H9 (cell line): ENCODE measurements around the gene ADGRB3. TPM values are rescaled to one million over a fixed set of nuclear protein-coding genes. Genes with fewer than 3 reads are reported as not detected.

Experiments used
- DNase-seq: peaks from one replicate; pipeline ENCODE4 v3.0.0-alpha.2; 2017
- H2AFZ ChIP-seq: one replicate; pipeline ENCODE4 v1.6.1; 2013; ENCODE audit warnings: mild to moderate bottlenecking, low read length, control low read depth, moderate library complexity
- H2AK5ac ChIP-seq: 2 replicates; pipeline ENCODE4 v1.6.1; 2013; ENCODE audit warnings: low read length, control low read depth, mixed read lengths; ENCODE audit not compliant: insufficient read length
- H2BK120ac ChIP-seq: one replicate; pipeline ENCODE4 v1.6.1; 2013; ENCODE audit warnings: low read depth, mild to moderate bottlenecking, low read length, control low read depth, inconsistent platforms; ENCODE audit not compliant: poor library complexity, severe bottlenecking
- H2BK12ac ChIP-seq: 2 replicates; pipeline ENCODE4 v1.6.1; 2013; ENCODE audit warnings: low read length, control low read depth, mixed read lengths, low read depth; ENCODE audit not compliant: insufficient read length
- H2BK15ac ChIP-seq: 2 replicates; pipeline ENCODE4 v1.6.1; 2013; ENCODE audit warnings: low read depth, low read length, control low read depth
- H2BK20ac ChIP-seq: one replicate; pipeline ENCODE4 v1.6.1; 2013; ENCODE audit warnings: low read depth, mild to moderate bottlenecking, low read length, control low read depth, inconsistent platforms; ENCODE audit not compliant: poor library complexity, severe bottlenecking
- H2BK5ac ChIP-seq: 2 replicates; pipeline ENCODE4 v1.6.1; 2013; ENCODE audit warnings: low read length, control low read depth, mixed read lengths; ENCODE audit not compliant: insufficient read length
- H3K14ac ChIP-seq: 2 replicates; pipeline ENCODE4 v1.6.1; 2013; ENCODE audit warnings: low read length, control low read depth; ENCODE audit not compliant: insufficient read depth
- H3K18ac ChIP-seq: 2 replicates; pipeline ENCODE4 v1.6.1; 2013; ENCODE audit warnings: low read depth, mild to moderate bottlenecking, mixed read lengths, low read length, control low read depth; ENCODE audit not compliant: insufficient read length
- H3K23ac ChIP-seq: 2 replicates; pipeline ENCODE4 v1.6.1; 2013; ENCODE audit warnings: low read length, control low read depth, mixed read lengths, low read depth; ENCODE audit not compliant: insufficient read length
- H3K23me2 ChIP-seq: 2 replicates; pipeline ENCODE4 v1.6.1; 2013; ENCODE audit warnings: low read depth, mild to moderate bottlenecking, mixed read lengths, low read length, control low read depth; ENCODE audit not compliant: insufficient read length, poor library complexity, severe bottlenecking
- H3K27ac ChIP-seq: 2 replicates; pipeline ENCODE4 v1.5.1; 2013; ENCODE audit warnings: low read length, control low read depth, mixed read lengths, low read depth; ENCODE audit not compliant: insufficient read length
- H3K27me3 ChIP-seq: 2 replicates; pipeline ENCODE4 v1.6.1; 2013; ENCODE audit warnings: low read length, control low read depth, inconsistent platforms; ENCODE audit not compliant: insufficient read depth
- H3K4ac ChIP-seq: 2 replicates; pipeline ENCODE4 v1.6.1; 2013; ENCODE audit warnings: low read depth, mild to moderate bottlenecking, control low read depth, inconsistent platforms, low read length, moderate library complexity
- H3K4me1 ChIP-seq: 2 replicates; pipeline ENCODE4 v1.6.1; 2013; ENCODE audit warnings: low read length, control low read depth, inconsistent platforms; ENCODE audit not compliant: insufficient read depth
- H3K4me2 ChIP-seq: 2 replicates; pipeline ENCODE4 v1.6.1; 2013; ENCODE audit warnings: low read length, control low read depth, mixed read lengths; ENCODE audit not compliant: insufficient read length, insufficient read depth
- H3K56ac ChIP-seq: 2 replicates; pipeline ENCODE4 v1.6.1; 2013; ENCODE audit warnings: low read depth, mild to moderate bottlenecking, mixed read lengths, low read length, control low read depth; ENCODE audit not compliant: insufficient read length
- H3K79me1 ChIP-seq: 2 replicates; pipeline ENCODE4 v1.6.1; 2013; ENCODE audit warnings: low read depth, mild to moderate bottlenecking, moderate library complexity, low read length, control low read depth, inconsistent platforms; ENCODE audit not compliant: insufficient read depth, poor library complexity, severe bottlenecking
- H3K79me2 ChIP-seq: 2 replicates; pipeline ENCODE4 v1.6.1; 2013; ENCODE audit warnings: low read length, control low read depth, inconsistent platforms; ENCODE audit not compliant: insufficient read depth
- H3K9ac ChIP-seq: 2 replicates; pipeline ENCODE4 v1.6.1; 2013; ENCODE audit warnings: low read length, control low read depth, mixed read lengths; ENCODE audit not compliant: insufficient read length; ENCODE audit errors: extremely low read depth
- H3K9me3 ChIP-seq: one replicate; pipeline ENCODE4 v1.6.1; 2013; ENCODE audit warnings: low read depth, low read length, inconsistent platforms; ENCODE audit not compliant: control insufficient read depth
- H3T11ph ChIP-seq: one replicate; pipeline ENCODE4 v1.6.1; 2013; ENCODE audit warnings: mild to moderate bottlenecking, low read length, control low read depth, inconsistent platforms
- H4K20me1 ChIP-seq: one replicate; pipeline ENCODE4 v1.6.1; 2013; ENCODE audit not compliant: control insufficient read depth, insufficient read length, insufficient read depth
- H4K5ac ChIP-seq: 2 replicates; pipeline ENCODE4 v1.6.1; 2013; ENCODE audit warnings: low read depth, mild to moderate bottlenecking, mixed read lengths, low read length, control low read depth; ENCODE audit not compliant: insufficient read length
- H4K8ac ChIP-seq: replicated peaks from 2 replicates; pipeline ENCODE4 v1.6.1; 2013; ENCODE audit warnings: low read length, control low read depth, mixed read lengths, low read depth; ENCODE audit not compliant: insufficient read length
- H4K91ac ChIP-seq: 2 replicates; pipeline ENCODE4 v1.6.1; 2013; ENCODE audit warnings: low read depth, mild to moderate bottlenecking, moderate library complexity, mixed read lengths, low read length, control low read depth; ENCODE audit not compliant: insufficient read length
- H3K27ac Mint-ChIP-seq, 3 experiments: 2 replicates in 2 of 3; 3 replicates in 1 of 3; pipeline ENCODE4 v1.8.0; 2020 to 2021; ENCODE audit warnings: mixed read lengths in 3 of 3, mild to moderate bottlenecking in 1 of 3, moderate library complexity in 1 of 3
- H3K27me3 Mint-ChIP-seq: 2 replicates; pipeline ENCODE4 v1.8.0; 2021; ENCODE audit warnings: low read depth, mild to moderate bottlenecking, moderate library complexity, mixed read lengths
- H3K36me3 Mint-ChIP-seq, 3 experiments: 2 replicates in 2 of 3; 3 replicates in 1 of 3; pipeline ENCODE4 v1.8.0; 2020 to 2021; ENCODE audit warnings: low read depth in 3 of 3, mixed read lengths in 3 of 3; ENCODE audit not compliant: insufficient read depth in 1 of 3
- H3K4me1 Mint-ChIP-seq, 2 experiments: 2 replicates each; pipeline ENCODE4 v1.8.0; 2020; ENCODE audit warnings: mixed read lengths in 2 of 2
- H3K4me3 Mint-ChIP-seq, 2 experiments: 2 replicates in 1 of 2; 3 replicates in 1 of 2; pipeline ENCODE4 v1.8.0; 2020 to 2021; ENCODE audit warnings: mild to moderate bottlenecking in 2 of 2, mixed read lengths in 2 of 2, moderate library complexity in 1 of 2
- H3K9me3 Mint-ChIP-seq, 2 experiments: 2 replicates in 1 of 2; 3 replicates in 1 of 2; pipeline ENCODE4 v1.8.0; 2020; ENCODE audit warnings: mild to moderate bottlenecking in 2 of 2, mixed read lengths in 2 of 2, moderate library complexity in 1 of 2
- CTCF ChIP-seq: fragments of 200-600 bp; sonication (generic); conservative IDR thresholded peaks from 3 replicates; pipeline ENCODE4 v1.8.0; 2021; ENCODE audit warnings: antibody characterized with exemption, mild to moderate bottlenecking
- WGBS: extraction: QIAGEN DNeasy Blood & Tissue Kit; methylation state at CpG from one replicate; pipeline ENCODE4 v1.1.7; 2013; ENCODE audit warnings: missing lambda C conversion rate, low lambda C conversion rate, mixed read lengths; ENCODE audit not compliant: insufficient read length; ENCODE audit errors: extremely low coverage; 5-methylcytosine and 5-hydroxymethylcytosine counted together
- total RNA-seq: library from RNA; stranded (reverse); gene quantifications from 2 replicates; pipeline ENCODE4 v1.2.1, GENCODE V29; 2021

Gene ADGRB3
- total RNA-seq, 1 experiment from 2014 or later = 0.37 TPM

- H3K4me1 ChIP-seq = peaks cover 6% of the 10 kb centered on the region; the same call in 1 of the 2 replicates
- no peak overlapping the region for H3K23ac ChIP-seq
- no peak overlapping the region for H3K4ac ChIP-seq
- H2AK5ac ChIP-seq = no peak overlapping the region
- no peak overlapping the region for H2BK20ac ChIP-seq
- H3K27ac Mint-ChIP-seq = no peak overlapping the region
- H2BK12ac ChIP-seq = no peak overlapping the region
- H3K56ac ChIP-seq = no peak overlapping the region
- no peak overlapping the region for H3K18ac ChIP-seq
- H3K23me2 ChIP-seq = peaks cover 25% of the 10 kb centered on the region
- no peak overlapping the region for H4K5ac ChIP-seq
- no CpG with 5 or more reads among the region's 11 CpGs for WGBS
- no peak overlapping the region for H2BK5ac ChIP-seq
- H3K4me2 ChIP-seq = no peak overlapping the region
- H3K14ac ChIP-seq = no peak overlapping the region
- no peak overlapping the region for H3K27ac ChIP-seq
- no peak overlapping the region for H4K91ac ChIP-seq
- H3K27me3 ChIP-seq = peaks cover 4% of the 10 kb centered on the region; the same call in 1 of the 2 replicates
- H3K4me1 Mint-ChIP-seq = peaks cover 32 to 35% of the 10 kb centered on the region in 2 experiments
- peak; percentile 91 for TF ChIP-seq CTCF
- H3K9ac ChIP-seq = no peak overlapping the region
- no peak overlapping the region for H3T11ph ChIP-seq
- H3K36me3 Mint-ChIP-seq = no peaks in the 10 kb centered on the region
- no peaks in the 10 kb centered on the region for H3K79me2 ChIP-seq
- H3K27me3 Mint-ChIP-seq = peaks cover 75% of the 10 kb centered on the region
- no peak overlapping the region for H2BK15ac ChIP-seq
- no peak overlapping the region for H2BK120ac ChIP-seq
- no peaks in the 10 kb centered on the region for H3K79me1 ChIP-seq
- no peak for DNase-seq
- H4K8ac ChIP-seq = no peak overlapping the region
- H3K4me3 Mint-ChIP-seq = no peak overlapping the region
- no peaks in the 10 kb centered on the region; a peak in 3 of 5 replicates for H3K9me3 Mint-ChIP-seq
- no peak overlapping the region for H2AFZ ChIP-seq
- H3K9me3 ChIP-seq = no peaks in the 10 kb centered on the region
- H4K20me1 ChIP-seq = no peaks in the 10 kb centered on the region
Observed at GRCh38 chr6:68638230-68638900, 3.3 kb downstream of the ADGRB3 start.
